ENCODE results near the gene TECTB. TPM values are rescaled to one million over a fixed set of nuclear protein-coding genes. Genes with fewer than 3 reads are reported as not detected.

The TECTB gene
- total RNA-seq, 1 experiment from 2014 or later = not detected

DNA sequence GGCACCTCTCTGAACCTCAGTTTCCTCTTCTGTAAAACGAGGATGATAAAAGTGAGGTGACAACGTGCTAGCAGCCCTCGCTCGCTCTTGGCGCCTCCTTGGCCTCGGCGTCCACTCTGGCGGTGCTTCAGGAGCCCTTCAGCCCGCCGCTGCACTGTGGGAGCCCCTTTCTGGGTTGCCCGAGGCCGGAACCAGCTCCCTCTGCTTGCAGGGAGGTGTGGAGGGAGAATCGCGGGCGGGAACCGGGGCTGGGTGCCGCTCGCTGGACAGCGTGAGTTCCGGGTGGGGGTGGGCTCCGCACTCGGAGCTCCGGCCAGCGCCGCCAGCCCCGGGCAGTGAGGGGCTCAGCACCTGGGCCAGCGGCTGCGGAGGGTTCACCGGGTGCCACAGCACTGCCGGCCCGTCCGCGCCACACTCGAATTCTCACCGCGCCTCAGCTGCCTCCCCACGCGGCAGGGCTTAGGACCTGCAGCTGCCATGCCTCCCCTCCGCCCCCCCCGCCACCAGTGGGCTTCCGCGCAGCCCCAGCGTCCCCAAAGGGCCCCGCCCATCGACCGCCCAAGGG, 66.4 kb downstream of the TECTB start:
- Histone ChIP-seq H3K4me1 (replicated peaks) (no peaks in the 10 kb centered on the region), H3K9me3 (replicated peaks) (no peaks in the 10 kb centered on the region), H3K27me3 (replicated peaks) (no peaks in the 10 kb centered on the region; the same call in 1 of the 2 replicates), H3K36me3 (no peaks in the 10 kb centered on the region), H3K4me3 (no peak overlapping the region), H3K27ac (no peak overlapping the region)
- DNase-seq (ENCODE audit: low read depth in 1 of 2, low spot score in 2 of 2) = no peak

- no peaks in the 10 kb centered on the region for H3K9me3 ChIP-seq (replicated peaks)
- H3K36me3 ChIP-seq = no peaks in the 10 kb centered on the region
- no peaks in the 10 kb centered on the region for H3K4me1 ChIP-seq (replicated peaks)
- H3K27ac ChIP-seq = no peak overlapping the region
- DNase-seq (ENCODE audit: low read depth in 1 of 2, low spot score in 2 of 2) = no peak
- no peak overlapping the region for H3K4me3 ChIP-seq
- no peaks in the 10 kb centered on the region; the same call in 1 of the 2 replicates for H3K27me3 ChIP-seq (replicated peaks)
Observed at GRCh38 chr10:112351146-112351545, 67.9 kb downstream of the TECTB start.

GRCh38 chr10:112352044-112352443, 68.8 kb downstream of the TECTB start:
- H3K27me3 ChIP-seq (replicated peaks) = no peaks in the 10 kb centered on the region; the same call in 1 of the 2 replicates
- no peaks in the 10 kb centered on the region for H3K4me1 ChIP-seq (replicated peaks)
- H3K27ac ChIP-seq = no peak overlapping the region
- no peak overlapping the region for H3K4me3 ChIP-seq
- no peaks in the 10 kb centered on the region for H3K9me3 ChIP-seq (replicated peaks)
- no peak for DNase-seq (ENCODE audit: low read depth in 1 of 2, low spot score in 2 of 2)
- H3K36me3 ChIP-seq = no peaks in the 10 kb centered on the region

GRCh38 chr10:112353046-112353445, 69.8 kb downstream of the TECTB start:
- DNase-seq (ENCODE audit: low read depth in 1 of 2, low spot score in 2 of 2) = no peak
- H3K27ac ChIP-seq = no peak overlapping the region
- H3K27me3 ChIP-seq (replicated peaks) = no peaks in the 10 kb centered on the region; the same call in 1 of the 2 replicates
- no peaks in the 10 kb centered on the region for H3K36me3 ChIP-seq
- H3K4me1 ChIP-seq (replicated peaks) = no peaks in the 10 kb centered on the region
- no peak overlapping the region for H3K4me3 ChIP-seq
- H3K9me3 ChIP-seq (replicated peaks) = no peaks in the 10 kb centered on the region

Other genes with a start within 250 kb of the TECTB start
- gene GPAM, start 99.6 kb upstream of the TECTB start, total RNA-seq (2014; rRNA removed; shearing (Covaris generic)) = 13.8 and 17.1 TPM in 2 replicates
- 1.1 and 3.2 TPM in 2 replicates for gene ACSL5, start 90.7 kb downstream of the TECTB start, total RNA-seq (2014; rRNA removed; shearing (Covaris generic))
- 13.8 and 24.5 TPM in 2 replicates for gene ZDHHC6, start 163.5 kb downstream of the TECTB start, total RNA-seq (2014; rRNA removed; shearing (Covaris generic))
- 24.7 and 33.4 TPM in 2 replicates for gene VTI1A, start 163.8 kb downstream of the TECTB start, total RNA-seq (2014; rRNA removed; shearing (Covaris generic))